Lung (tissue), 12 donors: ENCODE measurements around the gene NLRP5. TPM values are rescaled to one million over a fixed set of nuclear protein-coding genes. Genes with fewer than 3 reads are reported as not detected.
A peak's percentile ranks its signal among the peaks of the same experiment; 100 is the strongest.
"Not testable (repeated sequence)": the region's sequence is repeated elsewhere in the genome, so short reads cannot be mapped to it uniquely, and the experiment has no call there.

ENCODE experiments used
- ATAC-seq: fragments of 200-7000 bp; cut with Tn5 transposase; one replicate; pipeline ENCODE4 v1.9.1; 2020; ENCODE audit warnings: moderate number of reproducible peaks; ENCODE audit not compliant: insufficient read depth, low FRiP score
- DNase-seq, 3 donors: peaks; one replicate each; pipeline ENCODE4 v3.0.0-alpha.2; 2013 to 2017
- H3K27ac ChIP-seq, 2 donors: one replicate each; pipeline ENCODE4 v1.5.1; 2013; ENCODE audit warnings: mild to moderate bottlenecking in 2 of 2, moderate library complexity in 2 of 2, control low read depth in 1 of 2, inconsistent platforms in 1 of 2, low read depth in 1 of 2, low read length in 1 of 2
- H3K27me3 ChIP-seq, 3 donors: one replicate each; pipeline ENCODE4 v1.5.1; 2013; ENCODE audit warnings: low read length in 2 of 3; ENCODE audit not compliant: control insufficient read depth in 3 of 3, insufficient read depth in 3 of 3
- H3K36me3 ChIP-seq, 4 donors: one replicate each; pipeline ENCODE4 v1.5.1; 2013; ENCODE audit warnings: low read length in 4 of 4, mild to moderate bottlenecking in 1 of 4, moderate library complexity in 1 of 4; ENCODE audit not compliant: control insufficient read depth in 4 of 4, insufficient read depth in 4 of 4
- H3K4me1 ChIP-seq, 5 donors: one replicate each; pipeline ENCODE4 v1.5.1; 2013; ENCODE audit warnings: low read length in 5 of 5, mild to moderate bottlenecking in 2 of 5, moderate library complexity in 1 of 5; ENCODE audit not compliant: control insufficient read depth in 5 of 5, insufficient read depth in 5 of 5
- H3K4me3 ChIP-seq: one replicate; pipeline ENCODE4 v1.5.1; 2013; ENCODE audit warnings: mild to moderate bottlenecking, control low read depth, moderate library complexity
- H3K9ac ChIP-seq, 2 donors: one replicate each; pipeline ENCODE4 v1.5.1; 2013; ENCODE audit warnings: low read length in 2 of 2, control low read depth in 1 of 2; ENCODE audit not compliant: insufficient read depth in 1 of 2
- H3K9me3 ChIP-seq, 4 donors: one replicate each; pipeline ENCODE4 v1.5.1; 2013; ENCODE audit warnings: low read length in 3 of 4, mild to moderate bottlenecking in 1 of 4, moderate library complexity in 1 of 4; ENCODE audit not compliant: control insufficient read depth in 4 of 4, insufficient read depth in 3 of 4
- CTCF ChIP-seq: IDR thresholded peaks from 2 replicates; pipeline ENCODE4 v1.5.1; 2012; ENCODE audit warnings: mild to moderate bottlenecking; ENCODE audit errors: control extremely low read depth, extremely low read depth
- WGBS, 2 donors: extraction: QIAGEN DNeasy Blood & Tissue Kit; methylation state at CpG; one replicate each; pipeline ENCODE4 v1.1.7; 2013; 5-methylcytosine and 5-hydroxymethylcytosine counted together
- polyA plus RNA-seq, 2 donors: library from polyadenylated mRNA; stranded (reverse); fragments of 200-250 nt; gene quantifications; one replicate each; pipeline ENCODE4 v1.2.1, GENCODE V29; 2013
- total RNA-seq, 2 donors: library from RNA; depleted of rRNA in 1 of 2; stranded (reverse); fragments of >200 nt in 1 of 2; gene quantifications; one replicate each; pipeline ENCODE4 v1.2.1, GENCODE V29; 2014 to 2021
- donor health status: control.
- donor health status: control.
- donor health status: Bipolar disorder and iron deficiency.
- donor health status: healthy.
- donor health status: DM: yes; HTN: yes; CAD: no.

The NLRP5 gene
- total and polyA plus RNA-seq, 4 donors, result not detected

GRCh38 chr19:56105090-56105701 lies 118.6 kb downstream of the NLRP5 start:
- no peak for ATAC-seq
- Histone ChIP-seq H3K4me1 (peaks cover 12 to 29% (median 22%) of the 10 kb centered on the region in 5 donors), H3K36me3 (peaks cover 0 to 28% (median under 1%) of the 10 kb centered on the region in 4 donors), H3K9ac (no peak overlapping the region), H3K27me3 (no peaks in the 10 kb centered on the region), H3K4me3 (no peak overlapping the region), H3K9me3 (no peaks in the 10 kb centered on the region), H3K27ac (peak overlapping the region in 1 of 2 donors; percentile 88)
- 11 to 15% methylated on average over 22 of the region's 22 CpGs for WGBS, 2 donors
- peak; percentile 62 to 78 (median 72) for DNase-seq
- TF ChIP-seq CTCF, result peak; percentile 49

GRCh38 chr19:56105831-56106396 lies 119.3 kb downstream of the NLRP5 start:
- H3K27me3 ChIP-seq, DNase-seq, H3K9me3 ChIP-seq, H3K9ac ChIP-seq, H3K4me3 ChIP-seq, ATAC-seq: not testable (repeated sequence)
- Histone ChIP-seq H3K4me1 (peaks cover 14 to 32% (median 29%) of the 10 kb centered on the region in 5 donors), H3K27ac (peak overlapping the region in 1 of 2 donors; percentile 88), H3K36me3 (peaks cover 0 to 22% (median 0%) of the 10 kb centered on the region in 4 donors)
- WGBS, 2 donors, result 89 to 91% methylated on average over 61 of the region's 61 CpGs

GRCh38 chr19:56106397-56106849 lies 119.8 kb downstream of the NLRP5 start:
- 81 to 83% methylated on average over 27 of the region's 27 CpGs for WGBS, 2 donors
- Histone ChIP-seq H3K4me1 (peaks cover 16 to 38% (median 34%) of the 10 kb centered on the region in 5 donors), H3K4me3 (no peak overlapping the region), H3K36me3 (peaks cover 0 to 19% (median 0%) of the 10 kb centered on the region in 4 donors), H3K27me3 (no peaks in the 10 kb centered on the region), H3K27ac (peak overlapping the region in 1 of 2 donors; percentile 88), H3K9me3 (no peaks in the 10 kb centered on the region), H3K9ac (no peak overlapping the region)
- no peak for DNase-seq
- no peak for TF ChIP-seq CTCF
- no peak for ATAC-seq

- TF ChIP-seq CTCF, result no peak
- no peak for DNase-seq
- no peaks in the 10 kb centered on the region for H3K9me3 ChIP-seq
- no peaks in the 10 kb centered on the region for H3K27me3 ChIP-seq
- H3K9ac ChIP-seq, result no peak overlapping the region
- no peak for ATAC-seq
- H3K36me3 ChIP-seq, result peaks cover 0 to 14% (median 0%) of the 10 kb centered on the region in 4 donors
- WGBS, 2 donors, result 87 to 88% methylated on average over 11 of the region's 11 CpGs
- H3K4me1 ChIP-seq, result peaks cover 18 to 43% (median 40%) of the 10 kb centered on the region in 5 donors
- H3K4me3 ChIP-seq, result no peak overlapping the region
- H3K27ac ChIP-seq, result no peak overlapping the region
Measured at GRCh38 chr19:56106993-56107392, 120.4 kb downstream of the NLRP5 start.
